ENCODE data around the gene GFOD1.
"Not testable (repeated sequence)": the region's sequence is repeated elsewhere in the genome, so short reads cannot be mapped to it uniquely, and the experiment has no call there.

The GFOD1 gene

GRCh38 chr6:13511141-13511571, 23.8 kb upstream of the GFOD1 start:
- H3K27me3 ChIP-seq (ENCODE audit: control insufficient read depth in 1 of 2, insufficient read depth in 2 of 2, low read length in 2 of 2); H3K9ac ChIP-seq (ENCODE audit: low read length in 2 of 2); H3K36me3 ChIP-seq (ENCODE audit: control insufficient read depth in 2 of 2, insufficient read depth in 2 of 2, low read length in 2 of 2); H3K27ac ChIP-seq (ENCODE audit: low read length); H3K4me3 ChIP-seq (ENCODE audit: low read length in 2 of 2); H3K9me3 ChIP-seq (ENCODE audit: control insufficient read depth in 2 of 2, low read length in 2 of 2): not testable (repeated sequence)
- peaks cover 23% of the 10 kb centered on the region for H3K4me1 ChIP-seq (ENCODE audit: control insufficient read depth, insufficient read depth, low read length)

DNA sequence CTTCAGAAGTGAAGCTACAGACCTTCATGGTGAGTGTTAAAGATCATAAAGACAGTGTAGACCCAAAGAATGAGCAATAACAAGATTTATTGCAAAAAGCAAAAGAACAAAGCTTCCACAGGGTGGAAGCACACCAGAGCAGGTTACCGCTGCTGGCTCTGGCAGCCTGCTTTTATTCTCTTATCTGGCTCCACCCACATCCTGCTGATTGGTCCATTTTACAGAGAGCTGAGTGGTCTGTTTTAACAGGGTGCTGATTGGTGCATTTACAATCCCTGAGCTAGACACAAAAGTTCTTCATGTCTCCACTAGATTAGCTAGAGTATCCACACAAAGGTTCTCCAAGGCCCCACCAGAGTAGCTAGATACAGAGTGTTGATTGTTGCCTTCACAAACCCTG, 23.0 kb upstream of the GFOD1 start:
- H3K9me3 ChIP-seq (ENCODE audit: control insufficient read depth in 2 of 2, low read length in 2 of 2); H3K27ac ChIP-seq (ENCODE audit: low read length); H3K27me3 ChIP-seq (ENCODE audit: control insufficient read depth in 1 of 2, insufficient read depth in 2 of 2, low read length in 2 of 2); H3K9ac ChIP-seq (ENCODE audit: low read length in 2 of 2); H3K36me3 ChIP-seq (ENCODE audit: control insufficient read depth in 2 of 2, insufficient read depth in 2 of 2, low read length in 2 of 2); H3K4me3 ChIP-seq (ENCODE audit: low read length in 2 of 2): not testable (repeated sequence)
- H3K4me1 ChIP-seq (ENCODE audit: control insufficient read depth, insufficient read depth, low read length): peaks cover 23% of the 10 kb centered on the region

DNA sequence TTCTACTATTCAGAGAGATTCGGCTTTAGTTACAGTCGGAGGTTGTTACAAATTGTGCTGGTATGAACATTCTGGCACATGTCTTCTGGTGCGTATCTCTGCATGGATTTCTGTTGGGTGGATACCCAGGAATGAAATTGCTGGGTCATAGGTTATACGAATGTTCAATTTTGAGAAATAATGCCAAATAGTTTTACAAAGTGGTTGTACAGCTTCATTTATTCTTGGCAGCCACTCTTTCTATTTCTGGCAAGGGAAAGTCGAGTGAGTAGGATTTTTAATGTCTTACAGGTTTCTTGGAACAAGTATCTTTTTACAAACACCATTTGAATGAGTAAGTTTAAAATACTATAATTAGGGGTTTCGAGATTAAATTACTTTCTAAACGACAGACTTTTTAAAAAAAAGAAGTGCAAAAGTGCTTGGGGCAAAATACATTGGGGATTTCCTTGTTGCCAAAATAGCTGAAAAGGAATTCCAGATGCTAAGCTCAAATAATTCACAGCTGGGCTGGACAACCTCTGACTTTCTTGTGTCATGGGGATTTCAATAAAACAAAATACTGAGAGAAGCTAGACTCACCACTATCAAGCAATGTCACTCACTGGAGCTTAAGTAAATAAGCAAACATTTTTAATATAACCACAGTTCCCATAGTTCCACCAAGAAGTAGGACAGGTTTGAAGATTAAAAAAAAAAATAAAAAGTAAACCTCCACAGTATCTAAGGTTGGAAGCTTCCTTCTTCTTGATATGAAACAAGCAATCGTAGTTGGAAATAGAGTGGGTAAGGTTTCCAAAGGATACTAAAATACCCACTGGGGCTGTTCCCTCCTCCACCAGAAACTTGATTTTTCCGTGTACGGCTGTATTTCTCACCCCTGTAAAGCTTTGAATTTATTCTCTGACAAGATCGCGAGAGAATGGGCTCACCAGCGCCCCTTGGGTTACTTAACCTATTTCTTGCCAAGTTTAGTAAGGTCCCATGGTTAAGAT, 21.6 kb upstream of the GFOD1 start:
- H3K9ac ChIP-seq (ENCODE audit: low read length in 2 of 2): no peak overlapping the region
- H3K36me3 ChIP-seq (ENCODE audit: control insufficient read depth in 2 of 2, insufficient read depth in 2 of 2, low read length in 2 of 2): no peaks in the 10 kb centered on the region
- H3K4me3 ChIP-seq (ENCODE audit: low read length in 2 of 2): no peak overlapping the region
- H3K27ac ChIP-seq (ENCODE audit: low read length): no peak overlapping the region
- no peaks in the 10 kb centered on the region for H3K27me3 ChIP-seq (ENCODE audit: control insufficient read depth in 1 of 2, insufficient read depth in 2 of 2, low read length in 2 of 2)
- H3K4me1 ChIP-seq (ENCODE audit: control insufficient read depth, insufficient read depth, low read length): peaks cover 23% of the 10 kb centered on the region
- no peaks in the 10 kb centered on the region for H3K9me3 ChIP-seq (ENCODE audit: control insufficient read depth in 2 of 2, low read length in 2 of 2)

DNA sequence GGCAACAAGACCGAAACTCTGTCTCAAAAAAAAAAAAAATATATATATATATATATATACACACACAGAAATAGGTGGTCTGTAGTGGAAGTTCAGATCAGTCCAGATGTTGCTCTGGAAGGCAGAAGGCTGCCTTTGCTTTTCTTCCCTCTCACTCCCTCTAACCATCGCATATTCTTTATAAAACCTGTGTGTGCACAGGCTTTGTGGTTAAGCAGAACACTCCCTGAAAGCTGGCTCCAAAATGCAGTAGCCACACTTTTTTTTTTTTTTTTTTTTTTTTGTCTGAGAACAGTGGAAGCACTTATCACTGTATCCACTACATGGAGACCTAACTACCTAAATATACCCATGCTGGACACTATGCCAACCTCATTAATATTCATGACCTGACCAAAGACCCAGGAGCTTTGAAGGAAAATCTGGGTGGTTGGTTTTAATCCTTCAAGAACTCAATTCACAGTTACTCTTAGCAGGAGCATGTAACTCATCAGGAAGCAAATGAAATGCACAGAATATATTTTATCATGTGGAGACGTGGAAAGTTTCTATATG, 20.0 kb upstream of the GFOD1 start:
- H3K4me3 ChIP-seq (ENCODE audit: low read length in 2 of 2): no peak overlapping the region
- no peaks in the 10 kb centered on the region for H3K27me3 ChIP-seq (ENCODE audit: control insufficient read depth in 1 of 2, insufficient read depth in 2 of 2, low read length in 2 of 2)
- H3K4me1 ChIP-seq (ENCODE audit: control insufficient read depth, insufficient read depth, low read length): peaks cover 22% of the 10 kb centered on the region
- H3K9me3 ChIP-seq (ENCODE audit: control insufficient read depth in 2 of 2, low read length in 2 of 2): no peaks in the 10 kb centered on the region
- H3K36me3 ChIP-seq (ENCODE audit: control insufficient read depth in 2 of 2, insufficient read depth in 2 of 2, low read length in 2 of 2): no peaks in the 10 kb centered on the region
- no peak overlapping the region for H3K27ac ChIP-seq (ENCODE audit: low read length)
- no peak overlapping the region for H3K9ac ChIP-seq (ENCODE audit: low read length in 2 of 2)

- peaks cover 15% of the 10 kb centered on the region for H3K4me1 ChIP-seq (ENCODE audit: control insufficient read depth, insufficient read depth, low read length)
- no peak overlapping the region for H3K27ac ChIP-seq (ENCODE audit: low read length)
- H3K9ac ChIP-seq (ENCODE audit: low read length in 2 of 2): no peak overlapping the region
Measured at GRCh38 chr6:13505345-13505734, 17.9 kb upstream of the GFOD1 start.

DNA sequence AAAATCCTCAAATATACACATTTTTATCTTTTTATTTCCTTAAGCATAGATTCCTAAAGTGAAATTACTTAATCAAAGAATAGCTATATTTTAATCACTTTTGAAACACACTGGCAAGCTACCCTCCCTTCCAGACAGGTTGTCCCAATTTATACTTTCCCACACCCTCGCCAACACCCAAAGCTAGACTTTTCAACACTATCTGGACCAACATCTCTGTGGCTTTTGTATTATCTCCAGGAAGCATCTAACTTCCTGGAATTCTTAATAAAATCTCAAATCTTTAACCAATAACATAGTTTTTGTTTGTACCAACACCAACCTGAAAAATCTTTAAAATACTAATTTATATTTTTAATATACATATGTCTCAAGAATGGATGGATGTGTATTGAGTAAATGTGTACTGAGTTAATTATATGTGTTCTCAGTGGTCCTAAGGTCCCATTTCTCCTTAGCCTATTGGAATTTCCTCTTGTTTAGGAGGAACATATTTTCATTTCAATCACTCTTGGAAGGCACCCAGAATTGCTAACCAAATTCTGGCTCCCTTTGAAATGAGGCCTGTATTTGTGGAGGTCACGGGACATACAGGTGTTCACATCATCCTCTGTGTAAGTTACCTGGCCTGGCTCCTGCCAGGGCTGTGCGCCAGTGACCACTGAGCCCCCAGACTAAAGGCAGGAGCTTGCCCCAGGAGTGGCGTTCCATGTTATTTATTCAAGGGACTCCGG, 17.4 kb upstream of the GFOD1 start:
- no peaks in the 10 kb centered on the region for H3K36me3 ChIP-seq (ENCODE audit: control insufficient read depth in 2 of 2, insufficient read depth in 2 of 2, low read length in 2 of 2)
- no peak overlapping the region for H3K9ac ChIP-seq (ENCODE audit: low read length in 2 of 2)
- H3K27ac ChIP-seq (ENCODE audit: low read length): no peak overlapping the region
- H3K4me1 ChIP-seq (ENCODE audit: control insufficient read depth, insufficient read depth, low read length): peaks cover 12% of the 10 kb centered on the region
- H3K27me3 ChIP-seq (ENCODE audit: control insufficient read depth in 1 of 2, insufficient read depth in 2 of 2, low read length in 2 of 2): no peaks in the 10 kb centered on the region
- no peak overlapping the region for H3K4me3 ChIP-seq (ENCODE audit: low read length in 2 of 2)
- no peaks in the 10 kb centered on the region for H3K9me3 ChIP-seq (ENCODE audit: control insufficient read depth in 2 of 2, low read length in 2 of 2)

More at GRCh38 chr6:13505345-13505734, 17.9 kb upstream of the GFOD1 start:
- Histone ChIP-seq H3K36me3 (ENCODE audit: control insufficient read depth in 2 of 2, insufficient read depth in 2 of 2, low read length in 2 of 2) (no peaks in the 10 kb centered on the region), H3K9me3 (ENCODE audit: control insufficient read depth in 2 of 2, low read length in 2 of 2) (no peaks in the 10 kb centered on the region), H3K4me3 (ENCODE audit: low read length in 2 of 2) (no peak overlapping the region), H3K27me3 (ENCODE audit: control insufficient read depth in 1 of 2, insufficient read depth in 2 of 2, low read length in 2 of 2) (no peaks in the 10 kb centered on the region)

DNA sequence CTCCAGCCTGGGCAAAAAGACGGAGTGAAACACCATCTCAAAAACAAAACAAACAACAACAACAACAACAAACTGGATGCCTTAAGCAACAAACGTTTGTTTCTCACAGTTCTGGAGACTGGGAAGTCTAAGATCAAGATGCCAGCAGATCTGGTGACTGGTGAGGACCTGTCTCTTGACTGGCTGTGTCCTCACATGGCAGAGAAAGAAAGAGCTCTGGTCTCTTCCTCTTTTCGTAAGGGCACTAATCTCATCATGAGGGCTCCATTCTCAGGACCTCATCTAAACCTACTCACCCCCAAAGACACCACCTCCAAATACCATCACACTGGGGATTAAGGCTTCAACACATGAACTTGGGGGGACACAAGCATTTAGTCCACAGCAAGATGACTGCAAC, 13.5 kb upstream of the GFOD1 start:
- no peaks in the 10 kb centered on the region for H3K4me1 ChIP-seq (ENCODE audit: control insufficient read depth, insufficient read depth, low read length)
- H3K27me3 ChIP-seq (ENCODE audit: control insufficient read depth in 1 of 2, insufficient read depth in 2 of 2, low read length in 2 of 2): no peaks in the 10 kb centered on the region
- no peak overlapping the region for H3K9ac ChIP-seq (ENCODE audit: low read length in 2 of 2)
- no peaks in the 10 kb centered on the region for H3K9me3 ChIP-seq (ENCODE audit: control insufficient read depth in 2 of 2, low read length in 2 of 2)
- H3K36me3 ChIP-seq (ENCODE audit: control insufficient read depth in 2 of 2, insufficient read depth in 2 of 2, low read length in 2 of 2): no peaks in the 10 kb centered on the region
- H3K4me3 ChIP-seq (ENCODE audit: low read length in 2 of 2): no peak overlapping the region
- no peak overlapping the region for H3K27ac ChIP-seq (ENCODE audit: low read length)

DNA sequence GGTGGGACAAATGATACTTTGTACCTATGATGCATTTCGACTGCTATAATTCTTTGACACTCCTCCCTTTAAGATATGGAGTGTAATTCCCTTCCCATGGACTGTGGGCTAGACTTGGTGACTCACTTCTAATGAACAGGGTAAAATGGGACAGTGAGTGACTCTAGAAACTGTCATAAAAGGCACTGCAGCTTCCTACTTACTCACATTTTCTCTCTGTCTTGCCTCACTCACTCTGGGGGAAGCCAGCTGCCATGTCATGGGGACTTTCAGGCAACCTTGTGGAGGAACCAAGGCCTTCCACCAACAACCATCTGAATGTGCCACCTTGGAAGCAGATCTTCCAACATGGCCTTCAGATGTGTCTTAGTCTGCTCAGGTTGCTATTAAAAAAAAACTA, 12.9 kb upstream of the GFOD1 start:
- no peaks in the 10 kb centered on the region for H3K27me3 ChIP-seq (ENCODE audit: control insufficient read depth in 1 of 2, insufficient read depth in 2 of 2, low read length in 2 of 2)
- H3K4me3 ChIP-seq (ENCODE audit: low read length in 2 of 2): no peak overlapping the region
- H3K4me1 ChIP-seq (ENCODE audit: control insufficient read depth, insufficient read depth, low read length): no peaks in the 10 kb centered on the region
- H3K27ac ChIP-seq (ENCODE audit: low read length): no peak overlapping the region
- H3K9me3 ChIP-seq (ENCODE audit: control insufficient read depth in 2 of 2, low read length in 2 of 2): no peaks in the 10 kb centered on the region
- H3K9ac ChIP-seq (ENCODE audit: low read length in 2 of 2): no peak overlapping the region
- H3K36me3 ChIP-seq (ENCODE audit: control insufficient read depth in 2 of 2, insufficient read depth in 2 of 2, low read length in 2 of 2): no peaks in the 10 kb centered on the region

DNA sequence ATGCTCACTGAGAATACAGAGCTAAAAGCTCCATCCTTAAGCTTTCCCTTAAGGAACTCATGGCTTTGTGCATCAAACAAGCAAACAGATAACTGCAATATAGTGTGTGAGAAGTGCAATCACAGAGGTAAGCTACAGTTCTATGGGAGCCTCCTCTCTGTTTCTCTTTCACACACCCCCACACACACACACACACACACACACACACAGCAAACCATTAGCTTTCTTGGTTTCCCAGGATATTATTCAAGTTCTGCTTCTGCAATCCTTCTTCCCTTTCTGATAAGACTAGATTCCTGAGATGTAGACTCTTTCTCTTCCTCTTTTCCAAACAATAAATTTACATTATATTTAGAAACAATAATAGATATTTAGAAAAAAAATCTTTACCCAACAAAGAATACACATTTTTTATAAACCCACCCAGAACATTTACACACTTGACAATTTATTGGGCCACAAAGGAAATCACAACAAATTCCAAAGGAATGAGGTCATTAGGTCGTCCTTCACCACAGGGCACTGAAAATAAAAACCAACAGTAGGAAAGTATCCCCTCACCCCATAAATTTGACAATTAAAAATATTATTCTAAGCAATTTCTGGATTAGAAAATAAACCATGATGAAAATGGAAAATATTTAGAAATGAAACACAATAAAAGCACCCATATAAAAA, 9.3 kb upstream of the GFOD1 start:
- no peaks in the 10 kb centered on the region for H3K36me3 ChIP-seq (ENCODE audit: control insufficient read depth in 2 of 2, insufficient read depth in 2 of 2, low read length in 2 of 2)
- no peak overlapping the region for H3K4me3 ChIP-seq (ENCODE audit: low read length in 2 of 2)
- H3K27ac ChIP-seq (ENCODE audit: low read length): no peak overlapping the region
- H3K27me3 ChIP-seq (ENCODE audit: control insufficient read depth in 1 of 2, insufficient read depth in 2 of 2, low read length in 2 of 2): no peaks in the 10 kb centered on the region
- no peak overlapping the region for H3K9ac ChIP-seq (ENCODE audit: low read length in 2 of 2)
- no peaks in the 10 kb centered on the region for H3K9me3 ChIP-seq (ENCODE audit: control insufficient read depth in 2 of 2, low read length in 2 of 2)
- no peaks in the 10 kb centered on the region for H3K4me1 ChIP-seq (ENCODE audit: control insufficient read depth, insufficient read depth, low read length)

- Histone ChIP-seq H3K27me3 (ENCODE audit: control insufficient read depth in 1 of 2, insufficient read depth in 2 of 2, low read length in 2 of 2) (no peaks in the 10 kb centered on the region), H3K9ac (ENCODE audit: low read length in 2 of 2) (no peak overlapping the region), H3K36me3 (ENCODE audit: control insufficient read depth in 2 of 2, insufficient read depth in 2 of 2, low read length in 2 of 2) (no peaks in the 10 kb centered on the region), H3K27ac (ENCODE audit: low read length) (no peak overlapping the region), H3K9me3 (ENCODE audit: control insufficient read depth in 2 of 2, low read length in 2 of 2) (no peaks in the 10 kb centered on the region), H3K4me3 (ENCODE audit: low read length in 2 of 2) (no peak overlapping the region), H3K4me1 (ENCODE audit: control insufficient read depth, insufficient read depth, low read length) (no peaks in the 10 kb centered on the region)
Measured at GRCh38 chr6:13495818-13496217, 8.4 kb upstream of the GFOD1 start.
